ENCODE data around the gene ADAT1.

DNA sequence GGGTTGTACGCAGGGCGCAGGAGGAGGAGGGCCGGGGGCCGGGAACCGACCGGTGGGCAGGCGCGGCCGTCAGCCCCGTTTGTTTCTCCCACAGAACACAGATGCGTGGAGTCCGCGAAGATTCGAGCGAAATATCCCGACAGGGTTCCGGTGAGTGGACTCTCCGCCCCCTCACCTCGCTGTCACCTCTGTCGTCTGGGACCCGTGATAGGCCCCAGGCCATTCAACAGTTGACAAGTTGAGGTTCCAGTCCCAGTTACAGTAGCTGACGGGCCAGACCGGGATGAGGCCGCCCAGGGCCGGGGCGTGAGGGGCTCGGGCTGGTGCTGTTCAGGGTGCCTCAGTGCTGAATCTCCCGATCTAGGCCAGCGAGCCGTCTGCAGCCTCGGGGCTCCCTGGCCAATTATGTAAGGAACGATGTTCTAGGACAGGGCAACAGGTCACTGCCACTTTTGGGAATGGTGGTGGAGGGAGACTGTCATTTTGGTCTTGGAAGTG is 56.3 kb downstream of the ADAT1 start:
- TF ChIP-seq, protein P1, sequence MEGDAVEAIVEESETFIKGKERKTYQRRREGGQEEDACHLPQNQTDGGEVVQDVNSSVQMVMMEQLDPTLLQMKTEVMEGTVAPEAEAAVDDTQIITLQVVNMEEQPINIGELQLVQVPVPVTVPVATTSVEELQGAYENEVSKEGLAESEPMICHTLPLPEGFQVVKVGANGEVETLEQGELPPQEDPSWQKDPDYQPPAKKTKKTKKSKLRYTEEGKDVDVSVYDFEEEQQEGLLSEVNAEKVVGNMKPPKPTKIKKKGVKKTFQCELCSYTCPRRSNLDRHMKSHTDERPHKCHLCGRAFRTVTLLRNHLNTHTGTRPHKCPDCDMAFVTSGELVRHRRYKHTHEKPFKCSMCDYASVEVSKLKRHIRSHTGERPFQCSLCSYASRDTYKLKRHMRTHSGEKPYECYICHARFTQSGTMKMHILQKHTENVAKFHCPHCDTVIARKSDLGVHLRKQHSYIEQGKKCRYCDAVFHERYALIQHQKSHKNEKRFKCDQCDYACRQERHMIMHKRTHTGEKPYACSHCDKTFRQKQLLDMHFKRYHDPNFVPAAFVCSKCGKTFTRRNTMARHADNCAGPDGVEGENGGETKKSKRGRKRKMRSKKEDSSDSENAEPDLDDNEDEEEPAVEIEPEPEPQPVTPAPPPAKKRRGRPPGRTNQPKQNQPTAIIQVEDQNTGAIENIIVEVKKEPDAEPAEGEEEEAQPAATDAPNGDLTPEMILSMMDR (tag by site-specific recombination; IDR thresholded peaks at IDR 0.05): no peak
- TF ChIP-seq BCL11A (tag by site-specific recombination; IDR thresholded peaks at IDR 0.05; ENCODE audit: low read depth) (no peak), KLF9 (tag by site-specific recombination; IDR thresholded peaks at IDR 0.05; ENCODE audit: low read depth) (no peak)
